ENCODE results near the gene PLTP.

DNA sequence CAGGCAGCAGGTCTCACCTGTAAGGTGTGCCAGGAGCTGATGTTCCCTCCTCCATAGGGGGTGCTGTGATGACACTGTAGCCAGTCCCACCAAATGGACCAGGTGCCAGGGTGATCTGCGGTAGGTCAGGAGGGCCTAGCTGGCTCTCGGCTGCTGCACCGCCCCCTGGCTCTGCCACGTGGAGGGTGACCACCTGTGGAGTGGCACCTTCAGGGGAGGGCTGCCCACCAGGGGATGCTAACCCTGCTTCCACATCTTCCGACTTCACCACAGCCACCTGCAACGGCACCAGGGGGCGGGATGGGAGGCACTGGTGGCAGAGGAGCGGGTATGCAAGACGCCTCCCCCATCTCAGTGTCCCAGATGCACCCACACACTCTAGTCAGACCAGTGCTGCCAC, 41.7 kb upstream of the PLTP start:
- TF ChIP-seq, protein P1, sequence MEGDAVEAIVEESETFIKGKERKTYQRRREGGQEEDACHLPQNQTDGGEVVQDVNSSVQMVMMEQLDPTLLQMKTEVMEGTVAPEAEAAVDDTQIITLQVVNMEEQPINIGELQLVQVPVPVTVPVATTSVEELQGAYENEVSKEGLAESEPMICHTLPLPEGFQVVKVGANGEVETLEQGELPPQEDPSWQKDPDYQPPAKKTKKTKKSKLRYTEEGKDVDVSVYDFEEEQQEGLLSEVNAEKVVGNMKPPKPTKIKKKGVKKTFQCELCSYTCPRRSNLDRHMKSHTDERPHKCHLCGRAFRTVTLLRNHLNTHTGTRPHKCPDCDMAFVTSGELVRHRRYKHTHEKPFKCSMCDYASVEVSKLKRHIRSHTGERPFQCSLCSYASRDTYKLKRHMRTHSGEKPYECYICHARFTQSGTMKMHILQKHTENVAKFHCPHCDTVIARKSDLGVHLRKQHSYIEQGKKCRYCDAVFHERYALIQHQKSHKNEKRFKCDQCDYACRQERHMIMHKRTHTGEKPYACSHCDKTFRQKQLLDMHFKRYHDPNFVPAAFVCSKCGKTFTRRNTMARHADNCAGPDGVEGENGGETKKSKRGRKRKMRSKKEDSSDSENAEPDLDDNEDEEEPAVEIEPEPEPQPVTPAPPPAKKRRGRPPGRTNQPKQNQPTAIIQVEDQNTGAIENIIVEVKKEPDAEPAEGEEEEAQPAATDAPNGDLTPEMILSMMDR (IDR thresholded peaks at IDR 0.05), result no peak
- TF ChIP-seq POLR2A (IDR thresholded peaks at IDR 0.05), result no peak
